B cell (primary cell): ENCODE measurements around the gene OASL. TPM values are rescaled to one million over a fixed set of nuclear protein-coding genes. Genes with fewer than 3 reads are reported as not detected.

ENCODE experiments used
- ATAC-seq: fragments of 200-7000 bp; cut with Tn5 transposase; one replicate; pipeline ENCODE4 v1.10.0; 2021; ENCODE audit warnings: low read depth, mild to moderate bottlenecking, moderate number of reproducible peaks, moderate library complexity
- CTCF ChIA-PET: fragments of 350-600 bp; sonication (Branson Sonifier 250); formaldehyde crosslinking; loops from one replicate; lab custom pipeline; 2021; ENCODE audit warnings: antibody characterized with exemption, inconsistent platforms; lab: Charles Lee
- POLR2A ChIA-PET: fragments of 350-600 bp; sonication (Branson Sonifier 250); formaldehyde crosslinking; loops from one replicate; lab custom pipeline; 2021; ENCODE audit warnings: antibody characterized with exemption; lab: Charles Lee
- DNase-seq: peaks from one replicate; pipeline ENCODE4 v3.0.0; 2013
- H2AFZ ChIP-seq: 2 replicates; pipeline ENCODE4 v1.6.1; 2012; ENCODE audit warnings: mild to moderate bottlenecking, low read depth, low read length; ENCODE audit not compliant: insufficient read depth, poor library complexity, severe bottlenecking
- H3K27ac ChIP-seq, 2 donors: 1 replicate in 1 of 2; 2 replicates in 1 of 2; pipeline ENCODE4 v1.5.1; 2012 to 2013; ENCODE audit warnings: low read length in 2 of 2, mild to moderate bottlenecking in 2 of 2, moderate library complexity in 1 of 2
- H3K27me3 ChIP-seq, 4 experiments: fragments of 200-600 bp in 1 of 4; sonication (generic) in 1 of 4; replicated peaks in 1 of 4; 1 replicate in 2 of 4; 2 replicates in 2 of 4; pipeline versions ENCODE4 v1.6.1 to v1.7.0; 2013 to 2016; ENCODE audit warnings: low read length in 3 of 4, mild to moderate bottlenecking in 2 of 4, mixed read lengths in 1 of 4, moderate library complexity in 1 of 4; ENCODE audit not compliant: insufficient read depth in 4 of 4, control insufficient read depth in 3 of 4; ENCODE audit errors: control extremely low read depth in 1 of 4
- H3K36me3 ChIP-seq, 2 experiments: replicated peaks in 1 of 2; 1 replicate in 1 of 2; 2 replicates in 1 of 2; pipeline versions ENCODE4 v1.6.1 to v1.7.1; 2013; ENCODE audit warnings: low read length in 1 of 2; ENCODE audit not compliant: insufficient read depth in 2 of 2, control insufficient read depth in 1 of 2; ENCODE audit errors: control extremely low read depth in 1 of 2, extremely low read depth in 1 of 2
- H3K4me1 ChIP-seq, 2 donors: fragments of 200-600 bp in 1 of 2; sonication (generic) in 1 of 2; 1 replicate in 1 of 2; 2 replicates in 1 of 2; pipeline versions ENCODE4 v1.5.1 to v1.6.1; 2013 to 2017; ENCODE audit warnings: low read length in 2 of 2; ENCODE audit not compliant: control insufficient read depth in 2 of 2, insufficient read depth in 2 of 2
- H3K4me2 ChIP-seq: replicated peaks from 2 replicates; pipeline ENCODE3; 2012; ENCODE audit warnings: mild to moderate bottlenecking, low read depth, low read length; ENCODE audit not compliant: poor library complexity, severe bottlenecking
- H3K4me3 ChIP-seq, 5 experiments: fragments of 200-600 bp in 1 of 5; sonication (generic) in 1 of 5; 1 replicate in 3 of 5; 2 replicates in 2 of 5; pipeline versions ENCODE4 v1.5.1 to v1.7.0; 2011 to 2016; ENCODE audit warnings: low read length in 4 of 5, mild to moderate bottlenecking in 4 of 5, low read depth in 2 of 5, control low read depth in 1 of 5, moderate library complexity in 1 of 5; ENCODE audit not compliant: insufficient read depth in 1 of 5; ENCODE audit errors: control extremely low read depth in 1 of 5, extremely low read depth in 1 of 5
- H3K79me2 ChIP-seq: fragments of 200-600 bp; sonication (generic); one replicate; pipeline ENCODE4 v1.6.0; 2016; ENCODE audit warnings: low read length; ENCODE audit not compliant: control insufficient read depth, insufficient read depth
- H3K9ac ChIP-seq: fragments of 200-600 bp; sonication (generic); 2 replicates; pipeline ENCODE4 v1.6.1; 2017; ENCODE audit warnings: mild to moderate bottlenecking, low read length, moderate library complexity
- H3K9me3 ChIP-seq, 3 donors: one replicate each; pipeline versions ENCODE4 v1.6.1 to v1.7.1; 2013; ENCODE audit warnings: low read length in 2 of 3; ENCODE audit not compliant: control insufficient read depth in 2 of 3, insufficient read depth in 1 of 3; ENCODE audit errors: control extremely low read depth in 1 of 3
- H4K20me1 ChIP-seq: 2 replicates; pipeline ENCODE4 v1.6.0; 2012; ENCODE audit warnings: mild to moderate bottlenecking, low read length; ENCODE audit not compliant: insufficient read depth, control insufficient read depth, poor library complexity, severe bottlenecking
- H3K27ac Mint-ChIP-seq: one replicate; pipeline ENCODE4 v1.8.0; 2021; ENCODE audit warnings: mixed read lengths
- H3K27me3 Mint-ChIP-seq: one replicate; pipeline ENCODE4 v1.8.0; 2021; ENCODE audit warnings: mixed read lengths
- H3K4me1 Mint-ChIP-seq: one replicate; pipeline ENCODE4 v1.8.0; 2021; ENCODE audit warnings: mixed read lengths
- H3K4me3 Mint-ChIP-seq: one replicate; pipeline ENCODE4 v1.8.0; 2021; ENCODE audit warnings: mixed read lengths
- H3K9me3 Mint-ChIP-seq: one replicate; pipeline ENCODE4 v1.8.0; 2022; ENCODE audit warnings: mixed read lengths; ENCODE audit not compliant: insufficient read depth
- CTCF ChIP-seq: fragments of 200-600 bp; IDR thresholded peaks from one replicate; pipeline ENCODE4 v1.8.0; 2022; ENCODE audit warnings: antibody characterized with exemption, mild to moderate bottlenecking
- EZH2 ChIP-seq: IDR thresholded peaks from 2 replicates; pipeline ENCODE4 v1.6.1; 2012; ENCODE audit warnings: borderline replicate concordance, low read depth, mild to moderate bottlenecking, moderate library complexity, low read length; ENCODE audit not compliant: insufficient read depth, poor library complexity, severe bottlenecking
- WGBS: methylation state at CpG from one replicate; pipeline ENCODE4 v1.1.5; 2013; ENCODE audit warnings: missing lambda C conversion rate; ENCODE audit not compliant: insufficient coverage; 5-methylcytosine and 5-hydroxymethylcytosine counted together
- intact Hi-C: fragments of 100-400 bp; cut with micrococcal nuclease; formaldehyde crosslinking; loops from one replicate; pipeline ENCODE4 v1.10.0; 2022
- polyA plus RNA-seq: library from polyadenylated mRNA; depleted of rRNA; stranded (reverse); fragments of >200 nt; gene quantifications from 2 replicates; pipeline ENCODE4 v1.2.3, GENCODE V29; 2012
- total RNA-seq, 2 donors: library from RNA; stranded (reverse); fragments of 120-200 nt in 1 of 2; gene quantifications; 1 replicate in 1 of 2; 2 replicates in 1 of 2; pipeline versions ENCODE4 v1.2.3 to v1.2.4, GENCODE V29; 2013 to 2022

Gene OASL
- total and polyA plus RNA-seq, 2 donors (not counting 1 experiment from before 2014, with no cell fraction given), result 0.18 to 1.1 TPM

- no peak overlapping the region for H3K4me3 ChIP-seq
- Mint-ChIP-seq H3K27ac (no peak overlapping the region), H3K4me3 (no peak overlapping the region), H3K27me3 (peaks cover 19% of the 10 kb centered on the region), H3K9me3 (no peaks in the 10 kb centered on the region), H3K4me1 (no peaks in the 10 kb centered on the region)
- no peaks in the 10 kb centered on the region for H4K20me1 ChIP-seq
- H3K4me1 ChIP-seq, result no peaks in the 10 kb centered on the region
- no peak overlapping the region for H3K27ac ChIP-seq
- intact Hi-C loops, result no loop called here
- no peak overlapping the region for H3K9ac ChIP-seq
- TF ChIP-seq CTCF, result no peak
- no peak for TF ChIP-seq EZH2
- ChIA-PET CTCF (no interaction called here), POLR2A (no interaction called here)
- no peaks in the 10 kb centered on the region for H3K79me2 ChIP-seq
- peaks cover 0 to 1% (median 0%) of the 10 kb centered on the region in 3 donors for H3K9me3 ChIP-seq
- no peaks in the 10 kb centered on the region for H3K36me3 ChIP-seq
- H2AFZ ChIP-seq, result no peak overlapping the region
- WGBS, result 84% methylated on average over 6 of the region's 8 CpGs
- ATAC-seq (no peak), DNase-seq (no peak)
- no peak overlapping the region for H3K4me2 ChIP-seq
- H3K27me3 ChIP-seq, result peaks cover 0 to 9% (median 0%) of the 10 kb centered on the region in 4 experiments
Observed at GRCh38 chr12:121023799-121024198, 15.2 kb downstream of the OASL start.

- Histone ChIP-seq H3K9ac (no peak overlapping the region), H4K20me1 (no peaks in the 10 kb centered on the region), H3K27ac (no peak overlapping the region), H3K79me2 (no peaks in the 10 kb centered on the region), H3K4me2 (no peak overlapping the region), H3K4me1 (no peaks in the 10 kb centered on the region), H3K27me3 (peaks cover 0 to 9% (median 0%) of the 10 kb centered on the region in 4 experiments), H2AFZ (no peak overlapping the region), H3K4me3 (no peak overlapping the region), H3K9me3 (peaks cover 0 to 1% (median 0%) of the 10 kb centered on the region in 3 donors), H3K36me3 (no peaks in the 10 kb centered on the region)
- ChIA-PET CTCF (no interaction called here), POLR2A (no interaction called here)
- Mint-ChIP-seq H3K27me3 (peaks cover 19% of the 10 kb centered on the region), H3K9me3 (no peaks in the 10 kb centered on the region), H3K4me1 (no peaks in the 10 kb centered on the region), H3K27ac (no peak overlapping the region), H3K4me3 (no peak overlapping the region)
- no peak for DNase-seq
- 100% methylated on average over 1 of the region's 2 CpGs for WGBS
- no peak for TF ChIP-seq EZH2
- ATAC-seq, result no peak
- intact Hi-C loops, result no loop called here
Observed at GRCh38 chr12:121022713-121023112, 16.3 kb downstream of the OASL start.
